ENCODE measurements around the gene RABGGTA.
A peak's percentile ranks its signal among the peaks of the same experiment; 100 is the strongest.

RABGGTA gene

GRCh38 chr14:24280797-24281460 is 9.5 kb upstream of the RABGGTA start:
- no peak for DNase-seq (ENCODE audit: low read depth in 3 of 3, low spot score in 1 of 3)

- DNase-seq (ENCODE audit: low read depth in 3 of 3, low spot score in 1 of 3): no peak
Observed at GRCh38 chr14:24279301-24280186, 8.1 kb upstream of the RABGGTA start.

GRCh38 chr14:24278424-24278823 is 7.0 kb upstream of the RABGGTA start:
- no peak for DNase-seq (ENCODE audit: low read depth in 3 of 3, low spot score in 1 of 3)

GRCh38 chr14:24277606-24278321 is 6.4 kb upstream of the RABGGTA start:
- no peak for DNase-seq (ENCODE audit: low read depth in 3 of 3, low spot score in 1 of 3)

- DNase-seq (ENCODE audit: low read depth in 3 of 3, low spot score in 1 of 3): no peak
Observed at GRCh38 chr14:24277071-24277470, 5.7 kb upstream of the RABGGTA start.

GRCh38 chr14:24274101-24274543 is 2.7 kb upstream of the RABGGTA start:
- DNase-seq (ENCODE audit: low read depth in 3 of 3, low spot score in 1 of 3): peak in 1 of 3 donors; percentile 11

GRCh38 chr14:24273422-24273998 is 2.1 kb upstream of the RABGGTA start:
- DNase-seq (ENCODE audit: low read depth in 3 of 3, low spot score in 1 of 3): no peak

- no peak for DNase-seq (ENCODE audit: low read depth in 3 of 3, low spot score in 1 of 3)
Observed at GRCh38 chr14:24272467-24272866, 1.1 kb upstream of the RABGGTA start.

- DNase-seq (ENCODE audit: low read depth in 3 of 3, low spot score in 1 of 3): no peak
Observed at GRCh38 chr14:24271834-24272263, 452 bp upstream of the RABGGTA start.

GRCh38 chr14:24270537-24271133 is 762 bp downstream of the RABGGTA start:
- no peak for DNase-seq (ENCODE audit: low read depth in 3 of 3, low spot score in 1 of 3)

GRCh38 chr14:24269910-24270536 is 1.4 kb downstream of the RABGGTA start:
- DNase-seq (ENCODE audit: low read depth in 3 of 3, low spot score in 1 of 3): no peak

GRCh38 chr14:24269368-24269767 is 2.0 kb downstream of the RABGGTA start:
- no peak for DNase-seq (ENCODE audit: low read depth in 3 of 3, low spot score in 1 of 3)

GRCh38 chr14:24268225-24268624 is 3.2 kb downstream of the RABGGTA start:
- no peak for DNase-seq (ENCODE audit: low read depth in 3 of 3, low spot score in 1 of 3)

GRCh38 chr14:24267516-24267915 is 3.9 kb downstream of the RABGGTA start:
- DNase-seq (ENCODE audit: low read depth in 3 of 3, low spot score in 1 of 3): no peak

- no peak for DNase-seq (ENCODE audit: low read depth in 3 of 3, low spot score in 1 of 3)
Observed at GRCh38 chr14:24266344-24267244, 4.8 kb downstream of the RABGGTA start.

- no peak for DNase-seq (ENCODE audit: low read depth in 3 of 3, low spot score in 1 of 3)
Observed at GRCh38 chr14:24264298-24264697, 7.1 kb downstream of the RABGGTA start.

GRCh38 chr14:24263848-24264247 is 7.5 kb downstream of the RABGGTA start:
- no peak for DNase-seq (ENCODE audit: low read depth in 3 of 3, low spot score in 1 of 3)

- DNase-seq (ENCODE audit: low read depth in 3 of 3, low spot score in 1 of 3): no peak
Observed at GRCh38 chr14:24262821-24263733, 8.3 kb downstream of the RABGGTA start, which contains the start of gene TGM1. Gene TGM1 (minus strand): TSS chr14:24263177. CDS start chr14:24262352, 825 bp downstream.

All from stimulated activated CD4-positive, alpha-beta T cell treated with anti-CD3 and anti-CD28 coated beads, TNF-alpha, amount 100 ng/mL, for 1 hour (primary cell).